Large intestine (tissue), 3 donors: ENCODE data around the gene SUGT1. TPM values are rescaled to one million over a fixed set of nuclear protein-coding genes. Genes with fewer than 3 reads are reported as not detected.

ENCODE experiments used
- DNase-seq, 2 donors: peaks; one replicate each; pipeline versions ENCODE4 v3.0.0 to v3.0.0-alpha.2; 2013
- H3K27ac ChIP-seq: one replicate; pipeline ENCODE4 v1.5.1; 2013; ENCODE audit warnings: low read length
- H3K27me3 ChIP-seq: 2 replicates; pipeline ENCODE4 v1.6.1; 2013; ENCODE audit warnings: low read length; ENCODE audit not compliant: control insufficient read depth, insufficient read depth
- H3K36me3 ChIP-seq: 2 replicates; pipeline ENCODE4 v1.6.1; 2013; ENCODE audit warnings: low read length; ENCODE audit not compliant: control insufficient read depth, insufficient read depth
- H3K4me1 ChIP-seq: one replicate; pipeline ENCODE4 v1.6.1; 2013; ENCODE audit warnings: low read length; ENCODE audit not compliant: control insufficient read depth, insufficient read depth
- H3K4me3 ChIP-seq: one replicate; pipeline ENCODE4 v1.5.1; 2013; ENCODE audit warnings: low read length
- H3K9me3 ChIP-seq: one replicate; pipeline ENCODE4 v1.6.1; 2013; ENCODE audit warnings: mild to moderate bottlenecking, low read depth, low read length, moderate library complexity; ENCODE audit not compliant: control insufficient read depth
- WGBS: methylation state at CpG from one replicate; pipeline ENCODE4 v1.1.5; 2013; ENCODE audit warnings: low lambda C conversion rate; ENCODE audit not compliant: insufficient coverage; 5-methylcytosine and 5-hydroxymethylcytosine counted together
- polyA plus RNA-seq: library from polyadenylated mRNA; unstranded; fragments of 120-200 nt; gene quantifications from one replicate; pipeline ENCODE4 v1.2.1, GENCODE V29; 2013

The SUGT1 gene
- polyA plus RNA-seq, 1 donor = 47.3 TPM

DNA sequence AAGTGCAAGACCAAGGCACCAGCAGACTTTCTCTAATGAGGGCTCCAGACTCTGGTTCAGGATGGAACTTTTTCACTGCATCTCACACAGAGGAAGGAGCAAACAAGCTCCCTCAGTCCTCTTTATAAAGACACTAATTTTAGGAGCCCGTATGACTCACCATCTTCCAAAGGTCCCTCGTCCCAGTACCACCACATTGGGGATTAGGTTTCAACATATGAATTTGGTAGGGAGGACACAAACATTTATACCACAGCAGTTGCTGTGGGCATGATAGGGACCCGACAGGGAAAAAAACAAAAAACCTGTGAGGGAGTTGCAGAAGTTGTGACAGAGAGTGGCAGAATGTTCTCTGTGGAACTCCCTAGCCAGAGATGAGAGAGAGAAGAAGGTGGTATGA lies 93.5 kb downstream of the SUGT1 start:
- no peak overlapping the region for H3K4me3 ChIP-seq
- H3K27me3 ChIP-seq = peaks cover 4% of the 10 kb centered on the region
- H3K27ac ChIP-seq = no peak overlapping the region
- H3K4me1 ChIP-seq = no peaks in the 10 kb centered on the region
- H3K9me3 ChIP-seq = no peaks in the 10 kb centered on the region
- no peaks in the 10 kb centered on the region for H3K36me3 ChIP-seq
- 100% methylated on average over 1 of the region's 3 CpGs for WGBS
- no peak for DNase-seq

DNA sequence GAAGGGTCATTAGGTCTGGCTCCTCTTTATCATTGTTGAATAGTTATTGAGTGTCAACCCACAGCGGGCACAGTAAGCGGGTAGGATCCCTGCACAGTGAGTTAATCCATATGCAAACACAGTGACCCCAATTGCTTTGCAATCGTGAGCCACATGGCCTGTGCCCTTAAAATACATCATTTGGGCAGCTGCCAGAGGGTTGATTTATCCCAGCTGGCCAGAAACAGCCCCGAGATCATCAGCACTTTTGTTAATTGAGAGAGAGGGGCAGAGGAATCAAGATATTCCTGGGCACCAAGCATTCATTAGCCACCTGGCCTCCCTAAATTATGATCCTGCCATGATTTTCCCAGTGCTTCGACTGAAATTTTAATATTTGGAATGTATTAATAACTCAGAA lies 96.8 kb downstream of the SUGT1 start:
- WGBS = no CpG with 5 or more reads among the region's 5 CpGs
- Histone ChIP-seq H3K4me1 (no peaks in the 10 kb centered on the region), H3K36me3 (no peaks in the 10 kb centered on the region), H3K27ac (no peak overlapping the region), H3K4me3 (no peak overlapping the region), H3K9me3 (no peaks in the 10 kb centered on the region), H3K27me3 (no peaks in the 10 kb centered on the region)
- no peak for DNase-seq

Other genes starting within 250 kb of the SUGT1 start
- gene THSD1, start 246.7 kb upstream of the SUGT1 start, polyA plus RNA-seq = 4.9 TPM
- 64.8 TPM for gene VPS36, start 202.2 kb upstream of the SUGT1 start, polyA plus RNA-seq
- 30.1 TPM for gene CKAP2, start 197.4 kb upstream of the SUGT1 start, polyA plus RNA-seq
- gene HNRNPA1L2, start 10.4 kb upstream of the SUGT1 start, polyA plus RNA-seq = 13.4 TPM
- 0.43 TPM for gene CNMD, start 87.0 kb downstream of the SUGT1 start, polyA plus RNA-seq
- 2.3 TPM for gene PCDH8, start 195.8 kb downstream of the SUGT1 start, polyA plus RNA-seq